ENCODE data around the gene RXRA.

The RXRA gene

DNA sequence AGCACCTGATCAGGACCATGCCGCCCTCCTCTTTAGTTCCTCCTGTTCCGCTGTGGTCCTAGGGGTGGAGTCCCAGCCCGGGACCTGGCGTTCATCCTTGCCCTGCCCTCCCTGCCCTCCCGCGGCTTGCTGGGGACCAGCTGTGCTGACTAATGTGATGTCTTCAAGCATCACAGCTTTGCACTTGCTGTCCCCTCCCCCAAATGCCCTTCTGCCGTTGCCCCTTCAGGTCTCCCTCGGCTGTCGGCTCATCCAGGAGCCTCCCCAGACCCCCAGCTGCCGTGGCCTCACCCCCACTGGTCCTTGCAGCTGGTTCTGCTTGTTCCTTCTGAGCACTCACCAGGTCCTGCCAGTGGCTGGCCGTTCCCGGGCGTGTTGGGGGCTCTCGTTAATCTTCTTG, 19.9 kb downstream of the RXRA start:
- H3K4me3 ChIP-seq (ENCODE audit: low read depth, low read length), result no peak overlapping the region
- no peak for DNase-seq (ENCODE audit: low read depth, low spot score)
- no peak for TF ChIP-seq CTCF (IDR thresholded peaks at IDR 0.05; ENCODE audit: insufficient read depth, low read length, missing control alignments)
- CTCF ChIA-PET, result interaction anchor here (1.2 kb wide), 2 partner anchors 103 to 175 kb away, joined by 3 read pairs; no protein-coding TSS in a partner anchor
- POLR2A ChIA-PET, result no interaction called here

DNA sequence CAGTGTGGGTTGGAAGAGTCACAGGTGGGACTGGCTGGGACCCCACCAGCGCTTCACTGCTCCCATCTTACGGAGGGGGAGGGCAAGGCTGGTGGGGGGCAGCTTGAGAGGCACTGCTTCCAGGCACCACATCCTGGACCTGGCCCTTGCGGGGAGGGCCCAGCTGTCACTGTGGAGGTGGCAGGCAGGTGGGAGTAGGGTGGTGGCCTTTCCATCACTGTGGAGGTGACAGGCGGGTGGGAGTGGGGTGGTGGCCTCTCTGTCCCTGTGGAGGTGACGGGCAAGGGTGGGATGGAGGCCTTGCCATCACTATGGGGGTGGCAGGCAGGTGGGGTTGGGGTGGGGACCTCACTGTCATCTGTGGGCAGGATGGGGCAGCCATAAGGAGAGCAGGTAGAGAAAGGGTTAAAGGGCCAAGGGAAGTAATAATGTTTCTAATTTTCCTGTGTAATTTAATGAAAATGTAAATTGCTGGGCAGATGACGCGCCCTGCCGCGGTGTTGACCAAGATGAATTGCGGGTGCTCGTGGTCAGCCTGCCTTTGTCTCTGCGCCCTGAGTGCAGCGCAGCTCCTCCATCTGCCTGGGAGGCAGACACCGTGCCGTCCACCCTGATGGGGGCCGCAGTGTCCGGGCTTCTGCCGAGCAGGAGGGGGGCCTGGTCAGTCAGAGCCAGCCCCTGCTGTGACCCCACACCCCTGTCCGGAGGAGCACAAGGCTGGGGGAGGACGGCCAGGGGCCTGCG, 20.8 kb downstream of the RXRA start:
- CTCF ChIA-PET, result interaction anchor here (1.2 kb wide), 1 partner anchor 176 kb away, joined by 3 read pairs; no protein-coding TSS in a partner anchor
- H3K4me3 ChIP-seq (ENCODE audit: low read depth, low read length), result no peak overlapping the region
- POLR2A ChIA-PET, result no interaction called here

GRCh38 chr9:134347996-134348395, 21.7 kb downstream of the RXRA start:
- ChIA-PET CTCF (interaction anchor here (1.5 kb wide), 1 partner anchor 177 kb away, joined by 6 read pairs; no protein-coding TSS in a partner anchor), POLR2A (no interaction called here)
- DNase-seq (ENCODE audit: low read depth, low spot score), result no peak
- no peak overlapping the region for H3K4me3 ChIP-seq (ENCODE audit: low read depth, low read length)
- TF ChIP-seq CTCF (IDR thresholded peaks at IDR 0.05; ENCODE audit: insufficient read depth, low read length, missing control alignments), result no peak

More for the DNA sequence above, 20.8 kb downstream of the RXRA start:
- TF ChIP-seq CTCF (IDR thresholded peaks at IDR 0.05; ENCODE audit: insufficient read depth, low read length, missing control alignments), result no peak
- no peak for DNase-seq (ENCODE audit: low read depth, low spot score)

- no peak for TF ChIP-seq CTCF (IDR thresholded peaks at IDR 0.05; ENCODE audit: insufficient read depth, low read length, missing control alignments)
- POLR2A ChIA-PET, result interaction anchor here (2.0 kb wide), 1 partner anchor 18 kb away, joined by 9 read pairs; no protein-coding TSS in a partner anchor
- no peak overlapping the region for H3K4me3 ChIP-seq (ENCODE audit: low read depth, low read length)
- CTCF ChIA-PET, result interaction anchor here (1.5 kb wide), 1 partner anchor 178 kb away, joined by 6 read pairs; no protein-coding TSS in a partner anchor
- no peak for DNase-seq (ENCODE audit: low read depth, low spot score)
Measured at GRCh38 chr9:134348404-134349155, 22.3 kb downstream of the RXRA start.

DNA sequence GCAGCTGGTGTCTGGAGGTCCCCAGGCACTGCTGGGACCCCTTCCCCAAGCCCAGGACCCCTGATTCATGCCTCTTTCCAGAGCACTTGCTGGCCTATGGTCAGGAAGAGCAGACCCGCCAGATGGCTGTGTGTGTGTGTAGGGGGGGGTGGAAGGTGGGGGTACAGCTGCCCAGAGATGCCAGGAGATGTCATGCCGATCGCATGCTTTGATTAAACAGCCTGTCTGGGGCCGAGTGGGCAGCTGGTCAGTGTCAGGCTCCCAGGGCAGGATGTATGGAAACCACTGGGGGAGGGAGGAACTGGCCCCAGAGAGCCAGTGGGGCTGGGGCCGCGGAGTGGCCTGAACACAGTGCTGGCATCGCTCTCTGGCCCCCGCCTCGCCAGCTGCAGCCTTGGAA, 23.7 kb downstream of the RXRA start:
- ChIA-PET POLR2A (interaction anchor here (2.0 kb wide), 1 partner anchor 16 kb away, joined by 9 read pairs; no protein-coding TSS in a partner anchor), CTCF (interaction anchor here (0.9 to 1.3 kb wide), 2 partner anchors 17 to 180 kb away, joined by 3 to 4 read pairs; no protein-coding TSS in a partner anchor)
- no peak for DNase-seq (ENCODE audit: low read depth, low spot score)
- no peak for TF ChIP-seq CTCF (IDR thresholded peaks at IDR 0.05; ENCODE audit: insufficient read depth, low read length, missing control alignments)
- H3K4me3 ChIP-seq (ENCODE audit: low read depth, low read length), result no peak overlapping the region
